IMR-90 (cell line): ENCODE results near the gene RPS6KA2.

Source experiments
- FOS ChIP-seq: fragments of 150-350 bp; IDR thresholded peaks from 2 replicates; pipeline ENCODE4 v1.6.1; 2016; ENCODE audit warnings: low read depth, low read length
- TF ChIP-seq, protein P1 (sequence below): conservative IDR thresholded peaks from 2 replicates; pipeline ENCODE4 v1.5.1; 2012; ENCODE audit warnings: mild to moderate bottlenecking, low read depth, low read length, improper control_type of control experiment

DNA sequence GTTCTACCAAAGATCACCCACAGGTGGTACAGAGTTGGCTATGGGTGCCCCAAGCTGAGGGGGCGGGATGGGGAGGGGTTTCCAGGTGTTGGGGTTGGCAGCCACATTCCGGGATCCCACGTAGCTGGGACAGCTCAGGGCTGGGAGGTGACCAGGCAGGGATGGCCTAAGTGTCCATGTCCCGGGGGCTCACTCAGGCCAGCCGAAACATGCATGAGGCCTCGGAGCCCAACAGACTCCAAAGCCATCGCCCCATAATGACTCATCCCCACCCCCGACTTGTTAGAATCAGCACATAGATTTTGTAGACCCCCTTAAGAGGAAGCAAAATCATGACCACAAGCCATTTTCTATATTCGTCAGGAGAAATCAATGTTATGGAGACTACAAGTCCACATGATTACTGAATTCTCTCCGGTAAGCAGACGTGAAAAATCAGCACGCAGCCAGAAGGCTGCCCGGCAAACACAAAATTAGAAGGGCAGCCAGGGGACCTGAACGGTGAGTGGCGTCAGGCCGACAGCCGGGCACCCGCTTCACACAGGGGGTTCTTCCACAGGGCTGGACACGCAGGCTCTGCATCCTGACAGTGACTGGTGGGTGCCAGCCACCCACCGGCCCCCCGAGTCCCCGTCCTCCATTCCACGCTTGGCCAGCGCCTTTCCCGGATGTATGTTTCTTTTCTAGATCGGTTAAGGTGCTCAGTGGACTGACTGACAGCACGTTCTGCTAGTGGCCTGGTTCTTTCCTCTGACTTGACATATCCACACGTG lies 121.7 kb downstream of the RPS6KA2 start:
- TF ChIP-seq, protein P1, sequence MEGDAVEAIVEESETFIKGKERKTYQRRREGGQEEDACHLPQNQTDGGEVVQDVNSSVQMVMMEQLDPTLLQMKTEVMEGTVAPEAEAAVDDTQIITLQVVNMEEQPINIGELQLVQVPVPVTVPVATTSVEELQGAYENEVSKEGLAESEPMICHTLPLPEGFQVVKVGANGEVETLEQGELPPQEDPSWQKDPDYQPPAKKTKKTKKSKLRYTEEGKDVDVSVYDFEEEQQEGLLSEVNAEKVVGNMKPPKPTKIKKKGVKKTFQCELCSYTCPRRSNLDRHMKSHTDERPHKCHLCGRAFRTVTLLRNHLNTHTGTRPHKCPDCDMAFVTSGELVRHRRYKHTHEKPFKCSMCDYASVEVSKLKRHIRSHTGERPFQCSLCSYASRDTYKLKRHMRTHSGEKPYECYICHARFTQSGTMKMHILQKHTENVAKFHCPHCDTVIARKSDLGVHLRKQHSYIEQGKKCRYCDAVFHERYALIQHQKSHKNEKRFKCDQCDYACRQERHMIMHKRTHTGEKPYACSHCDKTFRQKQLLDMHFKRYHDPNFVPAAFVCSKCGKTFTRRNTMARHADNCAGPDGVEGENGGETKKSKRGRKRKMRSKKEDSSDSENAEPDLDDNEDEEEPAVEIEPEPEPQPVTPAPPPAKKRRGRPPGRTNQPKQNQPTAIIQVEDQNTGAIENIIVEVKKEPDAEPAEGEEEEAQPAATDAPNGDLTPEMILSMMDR, result no peak
- TF ChIP-seq FOS, result no peak
